ENCODE data around the gene TRAK1. TPM values are rescaled to one million over a fixed set of nuclear protein-coding genes. Genes with fewer than 3 reads are reported as not detected.

TRAK1 gene
- total and polyA plus RNA-seq, 2 experiments from 2014 or later: 19.0 to 28.8 TPM

- no peaks in the 10 kb centered on the region for H3K27me3 ChIP-seq
- no peaks in the 10 kb centered on the region for H3K9me2 ChIP-seq (replicated peaks; ENCODE audit: insufficient read depth)
- no peaks in the 10 kb centered on the region for H3K4me1 ChIP-seq (ENCODE audit: insufficient read depth)
- no peak overlapping the region for H3K4me2 ChIP-seq
- no peak overlapping the region for H3K4me3 ChIP-seq
- TF ChIP-seq CTCF (IDR thresholded peaks at IDR 0.05; ENCODE audit: poor library complexity) (no peak), EZH2 (IDR thresholded peaks at IDR 0.05; ENCODE audit: borderline replicate concordance) (no peak)
- H4K20me1 ChIP-seq (ENCODE audit: insufficient read depth, poor library complexity, severe bottlenecking): peaks cover 3% of the 10 kb centered on the region
- WGBS (ENCODE audit: low lambda C conversion rate, missing lambda C conversion rate): 98% methylated on average over 8 of the region's 8 CpGs
- H3K27ac ChIP-seq: no peak overlapping the region
- DNase-seq (ENCODE audit: low spot score): no peak
- H3K36me3 ChIP-seq (replicated peaks; ENCODE audit: insufficient read depth, low read depth): no peaks in the 10 kb centered on the region
- H2AFZ ChIP-seq: no peak overlapping the region
- peaks cover 2% of the 10 kb centered on the region for H3K79me2 ChIP-seq
- H3K9me3 ChIP-seq (ENCODE audit: low read depth): no peaks in the 10 kb centered on the region
These were observed 101.4 kb downstream of the TRAK1 start for GRCh38 chr3:42192334-42193200.

- Histone ChIP-seq H3K4me3 (no peak overlapping the region), H3K4me1 (ENCODE audit: insufficient read depth) (no peaks in the 10 kb centered on the region), H3K27ac (no peak overlapping the region), H3K9me3 (ENCODE audit: low read depth) (no peaks in the 10 kb centered on the region), H3K79me2 (peaks cover 2% of the 10 kb centered on the region), H3K27me3 (no peaks in the 10 kb centered on the region), H3K4me2 (no peak overlapping the region), H4K20me1 (ENCODE audit: insufficient read depth, poor library complexity, severe bottlenecking) (peaks cover 3% of the 10 kb centered on the region), H2AFZ (no peak overlapping the region), H3K36me3 (replicated peaks; ENCODE audit: insufficient read depth, low read depth) (no peaks in the 10 kb centered on the region), H3K9me2 (replicated peaks; ENCODE audit: insufficient read depth) (no peaks in the 10 kb centered on the region)
- DNase-seq (ENCODE audit: low spot score): no peak
- TF ChIP-seq CTCF (IDR thresholded peaks at IDR 0.05; ENCODE audit: poor library complexity) (no peak), EZH2 (IDR thresholded peaks at IDR 0.05; ENCODE audit: borderline replicate concordance) (no peak), EZH2phosphoT487 (IDR thresholded peaks at IDR 0.05; ENCODE audit: low read depth, severe bottlenecking, unreplicated experiment) (no peak)
- WGBS (ENCODE audit: low lambda C conversion rate, missing lambda C conversion rate): 90% methylated on average over 7 of the region's 7 CpGs
These were observed 103.9 kb downstream of the TRAK1 start for GRCh38 chr3:42194943-42195510.

DNA sequence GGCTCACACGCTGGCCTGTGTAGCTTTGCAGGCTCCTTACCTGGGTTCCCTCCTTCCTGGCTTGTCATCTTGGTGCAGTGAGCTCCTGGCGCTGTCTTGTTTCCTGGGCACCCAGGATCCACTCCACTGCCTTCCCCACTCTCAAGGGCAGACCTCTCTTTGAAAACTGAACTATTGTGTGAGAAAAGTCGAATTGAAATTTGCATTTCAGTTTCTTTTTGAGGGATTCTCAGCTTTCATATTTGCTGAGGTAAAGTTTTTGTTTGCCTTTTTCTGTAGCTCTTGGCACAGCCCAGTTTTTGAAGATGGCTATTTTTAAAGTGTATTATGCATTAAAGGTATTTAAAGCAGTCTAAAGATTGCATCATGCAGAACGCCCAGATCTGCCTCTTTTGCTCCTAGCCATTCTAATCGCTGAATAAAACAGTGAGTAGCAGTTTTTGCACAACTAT is 104.7 kb downstream of the TRAK1 start:
- DNase-seq (ENCODE audit: low spot score): no peak
- no peaks in the 10 kb centered on the region for H3K36me3 ChIP-seq (replicated peaks; ENCODE audit: insufficient read depth, low read depth)
- no peak overlapping the region for H3K4me3 ChIP-seq
- peaks cover 2% of the 10 kb centered on the region for H3K79me2 ChIP-seq
- TF ChIP-seq EZH2phosphoT487 (IDR thresholded peaks at IDR 0.05; ENCODE audit: low read depth, severe bottlenecking, unreplicated experiment) (no peak), EZH2 (IDR thresholded peaks at IDR 0.05; ENCODE audit: borderline replicate concordance) (no peak), CTCF (IDR thresholded peaks at IDR 0.05; ENCODE audit: poor library complexity) (no peak)
- H3K27me3 ChIP-seq: no peaks in the 10 kb centered on the region
- H3K4me1 ChIP-seq (ENCODE audit: insufficient read depth): no peaks in the 10 kb centered on the region
- H3K27ac ChIP-seq: no peak overlapping the region
- no peak overlapping the region for H3K4me2 ChIP-seq
- H3K9me2 ChIP-seq (replicated peaks; ENCODE audit: insufficient read depth): no peaks in the 10 kb centered on the region
- H4K20me1 ChIP-seq (ENCODE audit: insufficient read depth, poor library complexity, severe bottlenecking): peaks cover 3% of the 10 kb centered on the region
- 91% methylated on average over 5 of the region's 5 CpGs for WGBS (ENCODE audit: low lambda C conversion rate, missing lambda C conversion rate)
- no peak overlapping the region for H2AFZ ChIP-seq
- H3K9me3 ChIP-seq (ENCODE audit: low read depth): no peaks in the 10 kb centered on the region
